Keratinocyte (primary cell): ENCODE data around the gene MAZ. TPM values are rescaled to one million over a fixed set of nuclear protein-coding genes. Genes with fewer than 3 reads are reported as not detected.

ENCODE experiments used
- DNase-seq: peaks from one replicate; pipeline ENCODE4 v3.0.0-alpha.2; 2011; ENCODE audit warnings: low read depth, missing footprints, low spot score
- FAIRE-seq: peaks from 2 replicates; lab custom pipeline; 2011; peaks lifted over from hg19 to GRCh38; lab: Jason Lieb, UNC
- H2AFZ ChIP-seq: 2 replicates; pipeline ENCODE4 v1.6.0; 2012; ENCODE audit warnings: low read length, control low read depth, inconsistent platforms; ENCODE audit not compliant: control insufficient read depth
- H3K27ac ChIP-seq: 2 replicates; pipeline ENCODE4 v1.5.1; 2011; ENCODE audit warnings: low read length; ENCODE audit not compliant: control insufficient read depth, insufficient read depth
- H3K27me3 ChIP-seq: 3 replicates; pipeline ENCODE4 v1.6.0; 2011; ENCODE audit warnings: low read length; ENCODE audit not compliant: control insufficient read depth, insufficient read depth; ENCODE audit errors: extremely low read depth
- H3K36me3 ChIP-seq, 2 experiments: 2 replicates in 1 of 2; 3 replicates in 1 of 2; pipeline ENCODE4 v1.5.1; 2011; ENCODE audit warnings: low read length in 2 of 2, mild to moderate bottlenecking in 1 of 2; ENCODE audit not compliant: control insufficient read depth in 2 of 2, insufficient read depth in 2 of 2; ENCODE audit errors: extremely low read depth in 1 of 2
- H3K4me1 ChIP-seq: 3 replicates; pipeline ENCODE4 v1.5.1; 2011; ENCODE audit warnings: low read length; ENCODE audit not compliant: control insufficient read depth, insufficient read depth; ENCODE audit errors: extremely low read depth
- H3K4me2 ChIP-seq: 3 replicates; pipeline ENCODE4 v1.6.0; 2011; ENCODE audit warnings: low read depth, low read length; ENCODE audit not compliant: control insufficient read depth, insufficient read depth; ENCODE audit errors: extremely low read depth
- H3K4me3 ChIP-seq, 3 experiments: fragments of 200-600 bp in 1 of 3; sonication (generic) in 1 of 3; 2 replicates in 2 of 3; 3 replicates in 1 of 3; pipeline ENCODE4 v1.5.1; 2011 to 2016; ENCODE audit warnings: low read length in 3 of 3, mild to moderate bottlenecking in 3 of 3, control low read depth in 2 of 3, inconsistent platforms in 1 of 3, low read depth in 1 of 3, mixed read lengths in 1 of 3, mixed run types in 1 of 3, moderate library complexity in 1 of 3; ENCODE audit not compliant: control insufficient read depth in 2 of 3, insufficient read depth in 2 of 3; ENCODE audit errors: extremely low read depth in 1 of 3
- H3K79me2 ChIP-seq: 2 replicates; pipeline ENCODE4 v1.6.0; 2012; ENCODE audit warnings: low read length; ENCODE audit not compliant: control insufficient read depth, insufficient read depth
- H3K9ac ChIP-seq: 3 replicates; pipeline ENCODE4 v1.6.0; 2011; ENCODE audit warnings: low read length; ENCODE audit not compliant: control insufficient read depth, insufficient read depth; ENCODE audit errors: extremely low read depth
- H3K9me1 ChIP-seq: 3 replicates; pipeline ENCODE4 v1.6.0; 2011; ENCODE audit warnings: low read length; ENCODE audit not compliant: control insufficient read depth, insufficient read depth; ENCODE audit errors: extremely low read depth
- H3K9me3 ChIP-seq: 2 replicates; pipeline ENCODE4 v1.5.1; 2012; ENCODE audit warnings: low read depth, low read length; ENCODE audit not compliant: control insufficient read depth
- H4K20me1 ChIP-seq: 3 replicates; pipeline ENCODE4 v1.6.0; 2011; ENCODE audit warnings: low read length; ENCODE audit not compliant: control insufficient read depth, insufficient read depth; ENCODE audit errors: extremely low read depth
- CTCF ChIP-seq, 3 experiments: IDR thresholded peaks in 1 of 3; conservative IDR thresholded peaks in 1 of 3; optimal IDR thresholded peaks in 1 of 3; 2 replicates in 2 of 3; 3 replicates in 1 of 3; pipeline versions ENCODE3 to v1.5.1; 2011; ENCODE audit warnings: low read length in 3 of 3, mild to moderate bottlenecking in 3 of 3, moderate library complexity in 2 of 3, control low read depth in 1 of 3, inconsistent platforms in 1 of 3; ENCODE audit not compliant: insufficient read depth in 2 of 3; ENCODE audit errors: extremely low read depth in 1 of 3
- EZH2 ChIP-seq: IDR thresholded peaks from one replicate; pipeline ENCODE4 v1.6.1; 2012; ENCODE audit warnings: inconsistent platforms, mild to moderate bottlenecking, low read length, moderate library complexity
- dilution Hi-C: fragments of 300-500 bp; cut with MboI; formaldehyde crosslinking; loops from one replicate; pipeline ENCODE4 v1.7.0; 2020; ENCODE audit warnings: low sequenced_read_pairs; ENCODE audit not compliant: extremely low pct_ligation_motif_present
- polyA plus RNA-seq, 5 experiments: library from polyadenylated mRNA; depleted of rRNA in 3 of 5; stranded (reverse) in 3 of 5; stranded (forward) in 1 of 5; unstranded in 1 of 5; fragments of >200 nt; gene quantifications; 1 replicate in 1 of 5; 2 replicates in 3 of 5; 3 replicates in 1 of 5; pipeline versions ENCODE4 v1.2.1 to v1.2.3, GENCODE V29; 2011 to 2012; ENCODE audit warnings: missing spikeins in 2 of 5, low read depth in 1 of 5, low replicate concordance in 1 of 5

MAZ gene
- polyA plus RNA-seq, 1 donor (not counting 4 experiments of a cell fraction or from before 2014, with no cell fraction given): 48.5 TPM

GRCh38 chr16:29835926-29836325 lies 29.6 kb downstream of the MAZ start:
- Histone ChIP-seq H4K20me1 (no peaks in the 10 kb centered on the region), H3K4me2 (no peak overlapping the region), H2AFZ (no peak overlapping the region), H3K27me3 (no peaks in the 10 kb centered on the region), H3K27ac (no peak overlapping the region), H3K4me3 (no peak overlapping the region), H3K9me3 (no peaks in the 10 kb centered on the region), H3K9ac (no peak overlapping the region), H3K9me1 (no peaks in the 10 kb centered on the region), H3K4me1 (no peaks in the 10 kb centered on the region), H3K36me3 (peaks cover 18 to 43% of the 10 kb centered on the region in 2 experiments), H3K79me2 (no peaks in the 10 kb centered on the region)
- TF ChIP-seq EZH2 (no peak), CTCF (optimal IDR thresholded peaks at IDR 0.05 in 1 of 3, IDR thresholded peaks at IDR 0.05 in 1 of 3, conservative IDR thresholded peaks at IDR 0.05 in 1 of 3; ENCODE audit: extremely low read depth in 1 of 3, insufficient read depth in 2 of 3, low read length in 3 of 3) (no peak)
- dilution Hi-C loops: no loop called here
- FAIRE-seq (no peak), DNase-seq (no peak)

GRCh38 chr16:29836623-29837022 lies 30.3 kb downstream of the MAZ start:
- Histone ChIP-seq H3K79me2 (no peaks in the 10 kb centered on the region), H3K9me1 (no peaks in the 10 kb centered on the region), H4K20me1 (no peaks in the 10 kb centered on the region), H3K36me3 (peaks cover 23 to 45% of the 10 kb centered on the region in 2 experiments), H3K27ac (no peak overlapping the region), H3K4me3 (no peak overlapping the region), H3K9me3 (no peaks in the 10 kb centered on the region), H3K4me2 (no peak overlapping the region), H3K9ac (no peak overlapping the region), H3K4me1 (no peaks in the 10 kb centered on the region), H3K27me3 (no peaks in the 10 kb centered on the region), H2AFZ (no peak overlapping the region)
- FAIRE-seq (no peak), DNase-seq (no peak)
- dilution Hi-C loops: no loop called here
- TF ChIP-seq EZH2: no peak
- TF ChIP-seq CTCF (optimal IDR thresholded peaks at IDR 0.05 in 1 of 3, IDR thresholded peaks at IDR 0.05 in 1 of 3, conservative IDR thresholded peaks at IDR 0.05 in 1 of 3; ENCODE audit: extremely low read depth in 1 of 3, insufficient read depth in 2 of 3, low read length in 3 of 3): no peak
